ENCODE results near the gene CYP2B6.

DNA sequence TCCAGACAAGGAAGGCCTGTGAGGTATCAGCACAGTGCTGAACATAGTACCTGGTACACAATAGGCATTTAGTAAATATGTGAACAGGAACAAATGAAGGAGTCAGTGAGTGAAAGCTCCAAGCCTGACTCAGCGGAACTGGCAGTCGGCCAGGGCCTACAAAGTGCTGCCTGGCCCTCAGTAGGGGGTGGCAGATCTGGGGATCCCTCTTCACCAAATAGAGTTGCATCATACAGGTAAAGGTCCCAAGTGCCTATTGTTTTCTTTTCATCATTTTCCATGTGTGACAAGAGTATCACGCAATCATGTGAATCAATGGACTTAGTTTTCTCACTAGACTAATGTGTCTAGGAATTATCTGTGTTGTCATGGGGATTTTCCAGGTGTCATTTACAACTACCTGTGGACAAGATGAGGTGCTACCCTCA is 9.2 kb downstream of the CYP2B6 start:
- TF ChIP-seq CTCF (IDR thresholded peaks at IDR 0.05; ENCODE audit: low read depth, low read length) (no peak), EZH2phosphoT487 (IDR thresholded peaks at IDR 0.05; ENCODE audit: low read depth) (no peak)
